Measurements from ENCODE around the gene PDE6D.

DNA sequence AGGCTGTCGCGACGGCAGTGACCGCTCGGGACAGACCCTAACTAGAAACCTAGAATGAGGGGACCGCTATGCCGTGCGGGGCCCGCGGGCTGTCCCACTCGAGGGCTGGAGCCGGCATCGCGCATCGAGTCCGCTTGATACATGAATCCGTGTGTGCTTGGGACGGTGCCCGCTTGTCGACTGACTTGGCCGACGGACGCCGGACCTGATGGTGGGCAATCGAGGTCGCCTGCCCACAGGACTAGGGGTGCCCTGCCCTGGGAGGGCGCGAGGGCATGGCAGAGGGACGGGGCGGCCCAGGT is 73.5 kb downstream of the PDE6D start:
- no peak for TF ChIP-seq ESRRG (CRISPR knock-in tag; IDR thresholded peaks at IDR 0.05)
- no peak for TF ChIP-seq ARNTL (CRISPR knock-in tag; IDR thresholded peaks at IDR 0.05; ENCODE audit: borderline replicate concordance, low read depth)
- TF ChIP-seq, protein P1, sequence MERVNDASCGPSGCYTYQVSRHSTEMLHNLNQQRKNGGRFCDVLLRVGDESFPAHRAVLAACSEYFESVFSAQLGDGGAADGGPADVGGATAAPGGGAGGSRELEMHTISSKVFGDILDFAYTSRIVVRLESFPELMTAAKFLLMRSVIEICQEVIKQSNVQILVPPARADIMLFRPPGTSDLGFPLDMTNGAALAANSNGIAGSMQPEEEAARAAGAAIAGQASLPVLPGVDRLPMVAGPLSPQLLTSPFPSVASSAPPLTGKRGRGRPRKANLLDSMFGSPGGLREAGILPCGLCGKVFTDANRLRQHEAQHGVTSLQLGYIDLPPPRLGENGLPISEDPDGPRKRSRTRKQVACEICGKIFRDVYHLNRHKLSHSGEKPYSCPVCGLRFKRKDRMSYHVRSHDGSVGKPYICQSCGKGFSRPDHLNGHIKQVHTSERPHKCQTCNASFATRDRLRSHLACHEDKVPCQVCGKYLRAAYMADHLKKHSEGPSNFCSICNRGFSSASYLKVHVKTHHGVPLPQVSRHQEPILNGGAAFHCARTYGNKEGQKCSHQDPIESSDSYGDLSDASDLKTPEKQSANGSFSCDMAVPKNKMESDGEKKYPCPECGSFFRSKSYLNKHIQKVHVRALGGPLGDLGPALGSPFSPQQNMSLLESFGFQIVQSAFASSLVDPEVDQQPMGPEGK (CRISPR knock-in tag; IDR thresholded peaks at IDR 0.05; ENCODE audit: borderline replicate concordance), result no peak
- no peak for TF ChIP-seq ZFP30 (CRISPR knock-in tag; IDR thresholded peaks at IDR 0.05)
- TF ChIP-seq SNAI2 (CRISPR knock-in tag; IDR thresholded peaks at IDR 0.05), result no peak
- no peak for TF ChIP-seq PPARA (CRISPR knock-in tag; IDR thresholded peaks at IDR 0.05; ENCODE audit: borderline replicate concordance)
- TF ChIP-seq GLIS3 (CRISPR knock-in tag; IDR thresholded peaks at IDR 0.05), result no peak
- no peak for TF ChIP-seq RARB (CRISPR knock-in tag; IDR thresholded peaks at IDR 0.05)
- TF ChIP-seq, protein P2, sequence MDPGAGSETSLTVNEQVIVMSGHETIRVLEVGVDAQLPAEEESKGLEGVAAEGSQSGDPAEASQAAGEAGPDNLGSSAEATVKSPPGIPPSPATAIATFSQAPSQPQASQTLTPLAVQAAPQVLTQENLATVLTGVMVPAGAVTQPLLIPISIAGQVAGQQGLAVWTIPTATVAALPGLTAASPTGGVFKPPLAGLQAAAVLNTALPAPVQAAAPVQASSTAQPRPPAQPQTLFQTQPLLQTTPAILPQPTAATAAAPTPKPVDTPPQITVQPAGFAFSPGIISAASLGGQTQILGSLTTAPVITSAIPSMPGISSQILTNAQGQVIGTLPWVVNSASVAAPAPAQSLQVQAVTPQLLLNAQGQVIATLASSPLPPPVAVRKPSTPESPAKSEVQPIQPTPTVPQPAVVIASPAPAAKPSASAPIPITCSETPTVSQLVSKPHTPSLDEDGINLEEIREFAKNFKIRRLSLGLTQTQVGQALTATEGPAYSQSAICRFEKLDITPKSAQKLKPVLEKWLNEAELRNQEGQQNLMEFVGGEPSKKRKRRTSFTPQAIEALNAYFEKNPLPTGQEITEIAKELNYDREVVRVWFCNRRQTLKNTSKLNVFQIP (CRISPR knock-in tag; IDR thresholded peaks at IDR 0.05; ENCODE audit: borderline replicate concordance, low read depth), result no peak
- TF ChIP-seq, protein P3, sequence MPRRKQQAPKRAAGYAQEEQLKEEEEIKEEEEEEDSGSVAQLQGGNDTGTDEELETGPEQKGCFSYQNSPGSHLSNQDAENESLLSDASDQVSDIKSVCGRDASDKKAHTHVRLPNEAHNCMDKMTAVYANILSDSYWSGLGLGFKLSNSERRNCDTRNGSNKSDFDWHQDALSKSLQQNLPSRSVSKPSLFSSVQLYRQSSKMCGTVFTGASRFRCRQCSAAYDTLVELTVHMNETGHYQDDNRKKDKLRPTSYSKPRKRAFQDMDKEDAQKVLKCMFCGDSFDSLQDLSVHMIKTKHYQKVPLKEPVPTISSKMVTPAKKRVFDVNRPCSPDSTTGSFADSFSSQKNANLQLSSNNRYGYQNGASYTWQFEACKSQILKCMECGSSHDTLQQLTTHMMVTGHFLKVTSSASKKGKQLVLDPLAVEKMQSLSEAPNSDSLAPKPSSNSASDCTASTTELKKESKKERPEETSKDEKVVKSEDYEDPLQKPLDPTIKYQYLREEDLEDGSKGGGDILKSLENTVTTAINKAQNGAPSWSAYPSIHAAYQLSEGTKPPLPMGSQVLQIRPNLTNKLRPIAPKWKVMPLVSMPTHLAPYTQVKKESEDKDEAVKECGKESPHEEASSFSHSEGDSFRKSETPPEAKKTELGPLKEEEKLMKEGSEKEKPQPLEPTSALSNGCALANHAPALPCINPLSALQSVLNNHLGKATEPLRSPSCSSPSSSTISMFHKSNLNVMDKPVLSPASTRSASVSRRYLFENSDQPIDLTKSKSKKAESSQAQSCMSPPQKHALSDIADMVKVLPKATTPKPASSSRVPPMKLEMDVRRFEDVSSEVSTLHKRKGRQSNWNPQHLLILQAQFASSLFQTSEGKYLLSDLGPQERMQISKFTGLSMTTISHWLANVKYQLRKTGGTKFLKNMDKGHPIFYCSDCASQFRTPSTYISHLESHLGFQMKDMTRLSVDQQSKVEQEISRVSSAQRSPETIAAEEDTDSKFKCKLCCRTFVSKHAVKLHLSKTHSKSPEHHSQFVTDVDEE (CRISPR knock-in tag; IDR thresholded peaks at IDR 0.05), result no peak
- TF ChIP-seq OSR1 (CRISPR knock-in tag; IDR thresholded peaks at IDR 0.05), result no peak
- no peak for TF ChIP-seq BACH2 (CRISPR knock-in tag; IDR thresholded peaks at IDR 0.05; ENCODE audit: borderline replicate concordance)
- TF ChIP-seq, protein P4, sequence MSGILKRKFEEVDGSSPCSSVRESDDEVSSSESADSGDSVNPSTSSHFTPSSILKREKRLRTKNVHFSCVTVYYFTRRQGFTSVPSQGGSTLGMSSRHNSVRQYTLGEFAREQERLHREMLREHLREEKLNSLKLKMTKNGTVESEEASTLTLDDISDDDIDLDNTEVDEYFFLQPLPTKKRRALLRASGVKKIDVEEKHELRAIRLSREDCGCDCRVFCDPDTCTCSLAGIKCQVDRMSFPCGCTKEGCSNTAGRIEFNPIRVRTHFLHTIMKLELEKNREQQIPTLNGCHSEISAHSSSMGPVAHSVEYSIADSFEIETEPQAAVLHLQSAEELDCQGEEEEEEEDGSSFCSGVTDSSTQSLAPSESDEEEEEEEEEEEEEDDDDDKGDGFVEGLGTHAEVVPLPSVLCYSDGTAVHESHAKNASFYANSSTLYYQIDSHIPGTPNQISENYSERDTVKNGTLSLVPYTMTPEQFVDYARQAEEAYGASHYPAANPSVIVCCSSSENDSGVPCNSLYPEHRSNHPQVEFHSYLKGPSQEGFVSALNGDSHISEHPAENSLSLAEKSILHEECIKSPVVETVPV (CRISPR knock-in tag; IDR thresholded peaks at IDR 0.05), result no peak
- no peak for TF ChIP-seq ZNF565 (CRISPR knock-in tag; conservative IDR thresholded peaks at IDR 0.05; ENCODE audit: low read depth)
